ENCODE data around the gene TSPEAR.

The TSPEAR gene

GRCh38 chr21:44708213-44708865 lies 3.0 kb downstream of the TSPEAR start:
- DNase-seq (ENCODE audit: low spot score), result peak; percentile 47
- H3K27ac ChIP-seq, result no peak overlapping the region
- TF ChIP-seq CTCF (IDR thresholded peaks at IDR 0.05), result no peak
- H3K4me3 ChIP-seq, result no peak overlapping the region

GRCh38 chr21:44706706-44707581 lies 4.4 kb downstream of the TSPEAR start:
- H3K27ac ChIP-seq, result no peak overlapping the region
- peak; percentile 61 for DNase-seq (ENCODE audit: low spot score)
- TF ChIP-seq CTCF (IDR thresholded peaks at IDR 0.05), result no peak
- H3K4me3 ChIP-seq, result no peak overlapping the region

- peak; percentile 46 for DNase-seq (ENCODE audit: low spot score)
- Histone ChIP-seq H3K27ac (no peak overlapping the region), H3K4me3 (no peak overlapping the region)
- no peak for TF ChIP-seq CTCF (IDR thresholded peaks at IDR 0.05)
Observed at GRCh38 chr21:44706026-44706705, 5.2 kb downstream of the TSPEAR start.

- H3K4me3 ChIP-seq, result no peak overlapping the region
- TF ChIP-seq CTCF (IDR thresholded peaks at IDR 0.05), result no peak
- peak; percentile 62 for DNase-seq (ENCODE audit: low spot score)
- H3K27ac ChIP-seq, result no peak overlapping the region
Observed at GRCh38 chr21:44704636-44705001, 6.8 kb downstream of the TSPEAR start.

GRCh38 chr21:44703731-44704635 lies 7.4 kb downstream of the TSPEAR start:
- Histone ChIP-seq H3K27ac (no peak overlapping the region), H3K4me3 (no peak overlapping the region)
- peak; percentile 65 for DNase-seq (ENCODE audit: low spot score)
- TF ChIP-seq CTCF (IDR thresholded peaks at IDR 0.05), result no peak

GRCh38 chr21:44702973-44703730 lies 8.2 kb downstream of the TSPEAR start:
- H3K4me3 ChIP-seq, result no peak overlapping the region
- peak; percentile 55 for DNase-seq (ENCODE audit: low spot score)
- no peak for TF ChIP-seq CTCF (IDR thresholded peaks at IDR 0.05)
- no peak overlapping the region for H3K27ac ChIP-seq
